Stimulated activated CD8-positive, alpha-beta memory T cell treated with anti-CD3 and anti-CD28 coated beads, Interleukin-12 subunit alpha, Interleukin-12 subunit beta, amount 100 ng/mL, for 24 hours (primary cell): Measurements from ENCODE around the gene PDCD2L.
"Not testable (repeated sequence)": the region's sequence is repeated elsewhere in the genome, so short reads cannot be mapped to it uniquely, and the experiment has no call there.

Source experiments
- DNase-seq: peaks from one replicate; pipeline ENCODE4 v3.0.0-alpha.2; 2020; ENCODE audit errors: extremely low read depth

The PDCD2L gene

DNA sequence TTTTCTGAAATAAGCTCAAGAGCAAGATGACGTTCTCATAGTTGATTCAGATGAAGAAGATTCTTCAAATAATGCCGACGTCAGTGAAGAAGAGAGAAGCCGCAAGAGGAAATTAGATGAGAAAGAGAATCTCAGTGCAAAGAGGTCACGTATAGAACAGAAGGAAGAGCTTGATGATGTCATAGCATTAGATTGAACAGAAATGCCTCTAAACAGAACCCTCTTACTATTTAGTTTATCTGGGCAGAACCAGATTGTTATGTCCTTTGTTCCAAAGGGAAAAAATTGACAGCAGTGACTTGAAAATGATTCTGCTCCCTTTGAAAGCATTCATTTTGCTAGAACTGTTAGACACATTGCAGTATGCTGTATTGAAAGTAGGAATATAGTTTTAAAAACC is 64.8 kb downstream of the PDCD2L start:
- DNase-seq = not testable (repeated sequence)

DNA sequence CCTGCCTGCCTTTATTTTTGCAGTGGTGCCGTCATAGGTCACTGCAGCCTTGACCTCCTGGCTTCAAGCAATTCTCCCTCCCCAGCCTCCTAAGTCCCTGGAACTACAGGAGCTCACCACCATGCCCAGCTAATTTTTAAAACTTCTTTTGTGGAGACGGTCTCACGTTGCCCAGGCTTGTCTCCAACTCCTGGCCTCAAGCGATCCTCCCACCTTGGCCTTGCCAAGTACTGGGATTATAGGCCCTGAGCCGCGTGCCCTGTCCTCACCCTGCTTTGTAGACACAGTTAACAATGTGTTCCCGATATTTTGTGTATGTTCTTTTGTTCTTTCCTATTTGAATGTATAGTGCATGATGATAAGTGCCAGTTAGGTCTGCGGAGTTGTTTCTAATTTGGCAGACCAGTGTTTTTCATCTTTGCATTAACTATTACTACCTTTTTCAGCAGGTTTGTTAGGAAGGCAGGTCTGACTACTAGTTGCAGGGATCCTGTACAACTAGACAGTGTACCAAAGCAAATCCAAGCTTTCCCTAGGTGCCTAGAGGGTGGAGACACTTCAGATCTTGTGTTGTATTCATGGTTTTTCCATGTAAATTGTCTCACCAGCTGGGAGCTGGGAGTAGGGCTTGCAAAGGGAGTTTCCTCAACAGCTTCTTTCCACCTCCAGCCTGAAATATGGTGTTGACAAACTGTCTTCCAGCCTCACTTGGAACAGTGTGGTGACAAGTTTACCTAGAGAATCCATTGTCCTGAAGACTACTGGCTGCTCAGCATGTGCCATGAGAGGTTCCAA is 67.9 kb downstream of the PDCD2L start:
- no peak for DNase-seq

DNA sequence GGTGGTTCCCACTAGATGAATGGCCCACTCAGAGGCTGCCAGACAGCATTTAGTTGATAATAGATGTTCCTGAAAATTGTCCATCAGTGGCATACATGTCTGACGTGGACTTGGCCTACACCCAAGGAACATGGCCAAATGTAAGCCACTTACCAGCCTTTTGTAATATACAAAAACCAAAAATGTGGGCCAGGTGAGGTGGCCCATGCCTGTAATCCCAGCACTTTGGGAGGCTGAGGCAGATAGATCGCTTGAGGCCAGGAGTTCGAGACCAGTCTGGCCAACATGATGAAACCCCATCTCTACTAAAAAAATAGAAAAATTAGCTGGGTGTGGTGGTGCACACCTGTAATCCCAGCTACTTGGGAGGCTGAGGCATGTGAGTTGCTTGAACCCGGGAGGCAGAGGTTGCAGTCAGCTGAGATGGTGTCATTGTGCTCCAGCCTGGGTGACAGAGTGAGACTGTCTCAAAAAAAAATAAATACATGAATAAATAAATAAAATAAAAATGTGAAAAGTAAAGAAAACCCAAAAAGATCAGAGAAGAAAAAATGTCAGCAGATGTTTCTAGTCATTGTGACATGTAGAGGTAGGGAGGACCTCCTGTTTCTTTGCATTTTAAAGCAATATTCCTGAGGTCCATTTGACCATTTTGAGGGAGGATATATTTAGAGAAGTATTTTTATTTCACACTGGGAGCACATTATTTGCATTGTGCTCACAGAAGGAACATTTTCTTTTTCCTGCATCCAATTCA is 70.2 kb downstream of the PDCD2L start:
- DNase-seq = no peak

- DNase-seq = no peak
Observed at GRCh38 chr19:34475026-34475974, 71.1 kb downstream of the PDCD2L start.
